Measurements from ENCODE around the gene BRICD5.

DNA sequence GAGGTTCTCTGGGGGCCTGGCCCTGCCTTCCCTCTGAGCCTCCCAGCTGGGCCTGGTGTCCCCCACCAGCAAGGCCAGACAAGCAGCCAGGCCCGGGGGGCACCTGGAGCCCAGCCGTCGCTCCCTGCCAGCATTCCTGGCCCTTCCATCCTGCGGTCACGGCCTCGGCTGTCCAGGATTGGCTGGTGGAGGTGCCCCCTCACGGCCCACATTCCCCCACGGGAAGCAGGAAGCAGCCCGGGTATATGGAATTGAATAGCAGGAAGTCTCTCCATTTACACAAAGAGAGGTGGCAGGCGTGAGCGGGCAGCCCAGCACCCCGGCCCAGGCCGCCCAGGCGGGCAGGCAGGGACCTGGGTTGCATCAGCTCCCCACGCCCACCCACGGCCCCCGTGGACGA, 40.6 kb downstream of the BRICD5 start:
- TF ChIP-seq, protein P1, sequence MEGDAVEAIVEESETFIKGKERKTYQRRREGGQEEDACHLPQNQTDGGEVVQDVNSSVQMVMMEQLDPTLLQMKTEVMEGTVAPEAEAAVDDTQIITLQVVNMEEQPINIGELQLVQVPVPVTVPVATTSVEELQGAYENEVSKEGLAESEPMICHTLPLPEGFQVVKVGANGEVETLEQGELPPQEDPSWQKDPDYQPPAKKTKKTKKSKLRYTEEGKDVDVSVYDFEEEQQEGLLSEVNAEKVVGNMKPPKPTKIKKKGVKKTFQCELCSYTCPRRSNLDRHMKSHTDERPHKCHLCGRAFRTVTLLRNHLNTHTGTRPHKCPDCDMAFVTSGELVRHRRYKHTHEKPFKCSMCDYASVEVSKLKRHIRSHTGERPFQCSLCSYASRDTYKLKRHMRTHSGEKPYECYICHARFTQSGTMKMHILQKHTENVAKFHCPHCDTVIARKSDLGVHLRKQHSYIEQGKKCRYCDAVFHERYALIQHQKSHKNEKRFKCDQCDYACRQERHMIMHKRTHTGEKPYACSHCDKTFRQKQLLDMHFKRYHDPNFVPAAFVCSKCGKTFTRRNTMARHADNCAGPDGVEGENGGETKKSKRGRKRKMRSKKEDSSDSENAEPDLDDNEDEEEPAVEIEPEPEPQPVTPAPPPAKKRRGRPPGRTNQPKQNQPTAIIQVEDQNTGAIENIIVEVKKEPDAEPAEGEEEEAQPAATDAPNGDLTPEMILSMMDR (conservative IDR thresholded peaks at IDR 0.05 in 1 of 2, IDR thresholded peaks at IDR 0.05 in 1 of 2; ENCODE audit: extremely low read depth in 1 of 2, insufficient read depth in 1 of 2, low read depth in 1 of 2, low read length in 2 of 2) = no peak
- TF ChIP-seq EZH2 (IDR thresholded peaks at IDR 0.05; ENCODE audit: borderline replicate concordance, low read length) = no peak
